A673 (cell line): ENCODE data around the gene EXOC3L1.

Source experiments
- CTCF ChIP-seq: fragments of 300-800, 200-600 bp; sonication (generic); conservative IDR thresholded peaks from 2 replicates; pipeline ENCODE4 v1.5.1; 2017; ENCODE audit warnings: low read depth, mild to moderate bottlenecking, antibody characterized with exemption, low read length, moderate library complexity, mixed read lengths
- EZH2 ChIP-seq: fragments of 200-600 bp; sonication (generic); IDR thresholded peaks from 2 replicates; pipeline ENCODE4 v1.6.1; 2017; ENCODE audit warnings: borderline replicate concordance, low read depth, mild to moderate bottlenecking, mixed read lengths, antibody characterized with exemption, low read length; ENCODE audit not compliant: poor library complexity, severe bottlenecking

- TF ChIP-seq CTCF, result no peak
- no peak for TF ChIP-seq EZH2
Observed at GRCh38 chr16:67162506-67163163, 27.3 kb downstream of the EXOC3L1 start.
